Breast epithelium (tissue), 4 donors: ENCODE measurements around the gene NCAPD3. TPM values are rescaled to one million over a fixed set of nuclear protein-coding genes. Genes with fewer than 3 reads are reported as not detected.

Experiments
- DNase-seq, 2 donors: peaks; one replicate each; pipeline ENCODE4 v3.0.0-alpha.2; 2019; ENCODE audit warnings: low spot score in 2 of 2
- H3K27ac ChIP-seq, 2 donors: fragments of 200-600 bp; sonication (generic) in 1 of 2; one replicate each; pipeline ENCODE4 v1.5.1; 2016 to 2019; ENCODE audit warnings: mild to moderate bottlenecking in 1 of 2
- H3K27me3 ChIP-seq, 2 donors: fragments of 200-600 bp; sonication (generic) in 1 of 2; one replicate each; pipeline versions ENCODE4 v1.5.1 to v1.6.0; 2017 to 2019; ENCODE audit warnings: control low read depth in 1 of 2, mild to moderate bottlenecking in 1 of 2
- H3K36me3 ChIP-seq: fragments of 200-600 bp; one replicate; pipeline ENCODE4 v1.5.1; 2019
- H3K4me1 ChIP-seq, 2 donors: fragments of 200-600 bp; sonication (generic); one replicate each; pipeline ENCODE4 v1.5.1; 2016 to 2019; ENCODE audit warnings: control low read depth in 1 of 2
- H3K4me3 ChIP-seq, 3 donors: fragments of 200-600 bp; sonication (generic); 1 replicate in 2 of 3; 2 replicates in 1 of 3; pipeline ENCODE4 v1.5.1; 2016 to 2019; ENCODE audit warnings: mild to moderate bottlenecking in 3 of 3, moderate library complexity in 2 of 3
- H3K9me3 ChIP-seq, 2 donors: fragments of 200-600 bp; sonication (generic) in 1 of 2; one replicate each; pipeline ENCODE4 v1.5.1; 2016 to 2019; ENCODE audit warnings: control low read depth in 1 of 2
- POLR2A ChIP-seq: fragments of 450-650 bp; IDR thresholded peaks from one replicate; pipeline ENCODE4 v1.6.1; 2016; ENCODE audit warnings: antibody characterized with exemption, mild to moderate bottlenecking, moderate library complexity
- POLR2AphosphoS5 ChIP-seq, 3 donors: sonication (generic); formaldehyde crosslinking; IDR thresholded peaks; one replicate each; pipeline ENCODE4 v1.6.1; 2017; ENCODE audit warnings: antibody characterized with exemption in 3 of 3
- intact Hi-C: fragments of 100-400 bp; cut with DNase I; formaldehyde crosslinking; loops from one replicate; pipeline ENCODE4 v1.15.1; 2023; ENCODE audit warnings: low total_unique reads
- total RNA-seq, 3 donors: library from RNA; depleted of rRNA; stranded (reverse); fragments of >200 nt; gene quantifications; one replicate each; pipeline ENCODE4 v1.1.0, GENCODE V29; 2016
- TF ChIP-seq, protein P1 (sequence below), 3 donors: fragments of 450-650 bp; IDR thresholded peaks; one replicate each; pipeline ENCODE4 v1.5.1; 2016 to 2017; ENCODE audit warnings: antibody characterized with exemption in 3 of 3, mild to moderate bottlenecking in 3 of 3, moderate library complexity in 3 of 3

NCAPD3 gene
- total RNA-seq, 3 donors from 2014 or later = 12.0 to 16.5 (median 12.1) TPM

DNA sequence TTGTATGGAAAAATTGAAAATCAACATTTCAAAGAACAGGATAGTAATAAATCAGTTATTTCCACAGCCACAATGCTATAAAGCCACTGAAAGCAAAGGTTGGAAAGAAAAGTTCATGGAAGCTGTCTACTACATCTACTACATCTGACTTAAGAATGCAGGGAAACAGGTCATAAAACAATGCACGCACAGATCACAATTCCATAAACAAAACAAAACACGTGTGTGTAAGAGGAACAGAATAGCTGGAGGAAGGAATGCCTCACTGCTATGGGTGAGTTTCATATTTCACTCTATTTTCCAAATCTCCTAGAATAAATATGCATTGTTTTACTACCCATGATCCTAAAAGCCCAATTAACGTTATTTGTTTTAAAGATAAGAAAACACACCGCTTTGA, 66.3 kb downstream of the NCAPD3 start:
- no peaks in the 10 kb centered on the region for H3K4me1 ChIP-seq
- intact Hi-C loops = loop anchor here (2.0 kb wide), 1 partner anchor 45 kb away; no protein-coding TSS in a partner anchor
- no peak for DNase-seq
- H3K4me3 ChIP-seq = no peak overlapping the region
- no peak for TF ChIP-seq POLR2AphosphoS5 (IDR thresholded peaks at IDR 0.05)
- TF ChIP-seq, protein P1, sequence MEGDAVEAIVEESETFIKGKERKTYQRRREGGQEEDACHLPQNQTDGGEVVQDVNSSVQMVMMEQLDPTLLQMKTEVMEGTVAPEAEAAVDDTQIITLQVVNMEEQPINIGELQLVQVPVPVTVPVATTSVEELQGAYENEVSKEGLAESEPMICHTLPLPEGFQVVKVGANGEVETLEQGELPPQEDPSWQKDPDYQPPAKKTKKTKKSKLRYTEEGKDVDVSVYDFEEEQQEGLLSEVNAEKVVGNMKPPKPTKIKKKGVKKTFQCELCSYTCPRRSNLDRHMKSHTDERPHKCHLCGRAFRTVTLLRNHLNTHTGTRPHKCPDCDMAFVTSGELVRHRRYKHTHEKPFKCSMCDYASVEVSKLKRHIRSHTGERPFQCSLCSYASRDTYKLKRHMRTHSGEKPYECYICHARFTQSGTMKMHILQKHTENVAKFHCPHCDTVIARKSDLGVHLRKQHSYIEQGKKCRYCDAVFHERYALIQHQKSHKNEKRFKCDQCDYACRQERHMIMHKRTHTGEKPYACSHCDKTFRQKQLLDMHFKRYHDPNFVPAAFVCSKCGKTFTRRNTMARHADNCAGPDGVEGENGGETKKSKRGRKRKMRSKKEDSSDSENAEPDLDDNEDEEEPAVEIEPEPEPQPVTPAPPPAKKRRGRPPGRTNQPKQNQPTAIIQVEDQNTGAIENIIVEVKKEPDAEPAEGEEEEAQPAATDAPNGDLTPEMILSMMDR (IDR thresholded peaks at IDR 0.05) = no peak
- no peak for TF ChIP-seq POLR2A
- no peaks in the 10 kb centered on the region for H3K27me3 ChIP-seq
- H3K36me3 ChIP-seq = no peaks in the 10 kb centered on the region
- H3K9me3 ChIP-seq = no peaks in the 10 kb centered on the region
- H3K27ac ChIP-seq = no peak overlapping the region

DNA sequence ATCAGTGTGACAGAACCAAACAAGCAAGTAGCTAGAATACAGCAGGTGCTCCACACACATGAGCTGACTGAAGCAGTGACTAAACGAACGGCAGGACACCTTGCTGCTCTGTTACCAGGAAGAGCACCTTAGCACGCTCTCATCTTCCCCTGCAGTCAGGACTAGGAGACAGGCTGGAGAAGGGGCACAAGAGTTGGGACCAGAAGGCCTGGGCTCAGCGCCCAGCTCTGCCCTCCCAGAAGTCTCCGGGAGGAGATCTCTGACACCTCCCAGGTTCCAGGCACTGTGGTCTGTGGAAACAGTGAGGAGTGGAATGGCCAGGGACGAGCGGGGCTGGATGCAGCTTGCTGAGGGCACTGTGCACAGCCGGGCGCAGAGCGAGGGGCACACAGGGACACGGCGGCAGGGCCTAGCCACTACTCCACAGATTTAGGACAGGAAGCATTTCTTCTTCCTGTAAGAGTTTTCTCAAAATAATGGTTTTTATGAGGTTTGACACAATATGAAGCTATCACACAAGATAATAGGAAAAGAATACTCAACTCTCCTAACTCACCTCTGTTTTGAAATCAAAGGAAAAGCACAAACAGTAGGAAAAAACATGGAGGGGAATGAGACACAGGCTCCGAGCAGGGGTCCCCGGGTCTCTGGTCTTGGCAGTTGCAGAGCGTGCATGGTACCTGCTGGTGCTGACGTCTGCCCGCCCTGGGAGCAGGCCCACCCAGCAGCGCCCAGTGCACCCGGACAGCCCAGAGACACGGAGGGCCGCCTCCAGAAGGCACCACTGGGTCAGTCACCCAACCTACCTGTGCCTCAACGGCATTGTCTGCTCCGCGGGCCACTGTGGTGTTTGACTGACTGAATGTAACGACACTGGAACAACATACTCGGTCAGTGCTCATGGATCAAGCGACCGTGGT, 67.6 kb downstream of the NCAPD3 start:
- no peaks in the 10 kb centered on the region for H3K27me3 ChIP-seq
- H3K4me1 ChIP-seq = no peaks in the 10 kb centered on the region
- intact Hi-C loops = loop anchor here (2.0 kb wide), 1 partner anchor 47 kb away; no protein-coding TSS in a partner anchor
- DNase-seq = no peak
- TF ChIP-seq, protein P1 (IDR thresholded peaks at IDR 0.05) = no peak
- TF ChIP-seq POLR2A (no peak), POLR2AphosphoS5 (IDR thresholded peaks at IDR 0.05) (no peak)
- H3K4me3 ChIP-seq = no peak overlapping the region
- no peaks in the 10 kb centered on the region for H3K36me3 ChIP-seq
- no peak overlapping the region for H3K27ac ChIP-seq
- H3K9me3 ChIP-seq = no peaks in the 10 kb centered on the region

DNA sequence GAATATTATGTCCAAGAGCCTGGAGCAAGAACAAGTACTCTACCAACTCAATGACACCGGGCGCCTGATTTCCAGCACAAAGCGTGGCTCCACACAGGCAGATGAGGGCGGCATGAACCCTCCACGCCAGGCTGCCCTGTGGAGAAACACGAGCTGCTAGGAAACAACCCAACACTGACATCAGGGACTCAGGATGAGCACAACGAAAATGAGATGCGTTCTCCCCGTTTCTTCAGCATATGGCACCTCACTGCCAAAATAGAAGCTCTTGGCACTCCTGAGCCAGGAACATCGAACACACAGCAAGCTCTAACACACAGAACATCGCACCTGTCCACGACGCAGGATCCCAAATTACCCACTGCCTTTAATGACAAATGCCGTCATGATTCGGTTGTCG, 68.3 kb downstream of the NCAPD3 start:
- no peaks in the 10 kb centered on the region for H3K36me3 ChIP-seq
- no peaks in the 10 kb centered on the region for H3K9me3 ChIP-seq
- no peaks in the 10 kb centered on the region for H3K4me1 ChIP-seq
- H3K27ac ChIP-seq = no peak overlapping the region
- no peaks in the 10 kb centered on the region for H3K27me3 ChIP-seq
- no peak for DNase-seq
- TF ChIP-seq POLR2AphosphoS5 (IDR thresholded peaks at IDR 0.05) (no peak), POLR2A (no peak)
- TF ChIP-seq, protein P1 (IDR thresholded peaks at IDR 0.05) = no peak
- intact Hi-C loops = no loop called here
- no peak overlapping the region for H3K4me3 ChIP-seq

DNA sequence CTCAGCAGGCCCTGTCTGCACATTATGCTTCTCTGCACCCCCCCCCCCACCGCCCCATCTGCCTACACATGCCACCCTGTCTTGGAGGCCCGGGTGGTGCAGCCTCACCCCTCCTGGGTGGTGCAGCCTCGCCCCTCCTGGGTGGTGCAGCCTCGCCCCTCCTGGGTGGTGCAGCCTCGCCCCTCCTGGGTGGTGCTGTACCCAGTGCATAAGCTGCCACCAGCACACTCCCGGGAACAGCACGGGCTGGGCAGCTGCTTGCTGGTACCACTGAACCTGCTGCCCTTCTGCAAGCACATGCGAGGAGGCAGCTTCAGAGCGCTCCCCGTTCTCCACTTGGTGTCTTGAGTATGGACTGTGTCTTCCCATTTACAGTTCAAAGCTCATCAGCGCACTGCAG, 69.3 kb downstream of the NCAPD3 start:
- H3K4me3 ChIP-seq = no peak overlapping the region
- TF ChIP-seq, protein P1 (IDR thresholded peaks at IDR 0.05) = no peak
- TF ChIP-seq POLR2AphosphoS5 (IDR thresholded peaks at IDR 0.05) (no peak), POLR2A (no peak)
- no peaks in the 10 kb centered on the region for H3K36me3 ChIP-seq
- intact Hi-C loops = no loop called here
- no peaks in the 10 kb centered on the region for H3K9me3 ChIP-seq
- no peak overlapping the region for H3K27ac ChIP-seq
- H3K4me1 ChIP-seq = no peaks in the 10 kb centered on the region
- no peak for DNase-seq
- H3K27me3 ChIP-seq = no peaks in the 10 kb centered on the region

DNA sequence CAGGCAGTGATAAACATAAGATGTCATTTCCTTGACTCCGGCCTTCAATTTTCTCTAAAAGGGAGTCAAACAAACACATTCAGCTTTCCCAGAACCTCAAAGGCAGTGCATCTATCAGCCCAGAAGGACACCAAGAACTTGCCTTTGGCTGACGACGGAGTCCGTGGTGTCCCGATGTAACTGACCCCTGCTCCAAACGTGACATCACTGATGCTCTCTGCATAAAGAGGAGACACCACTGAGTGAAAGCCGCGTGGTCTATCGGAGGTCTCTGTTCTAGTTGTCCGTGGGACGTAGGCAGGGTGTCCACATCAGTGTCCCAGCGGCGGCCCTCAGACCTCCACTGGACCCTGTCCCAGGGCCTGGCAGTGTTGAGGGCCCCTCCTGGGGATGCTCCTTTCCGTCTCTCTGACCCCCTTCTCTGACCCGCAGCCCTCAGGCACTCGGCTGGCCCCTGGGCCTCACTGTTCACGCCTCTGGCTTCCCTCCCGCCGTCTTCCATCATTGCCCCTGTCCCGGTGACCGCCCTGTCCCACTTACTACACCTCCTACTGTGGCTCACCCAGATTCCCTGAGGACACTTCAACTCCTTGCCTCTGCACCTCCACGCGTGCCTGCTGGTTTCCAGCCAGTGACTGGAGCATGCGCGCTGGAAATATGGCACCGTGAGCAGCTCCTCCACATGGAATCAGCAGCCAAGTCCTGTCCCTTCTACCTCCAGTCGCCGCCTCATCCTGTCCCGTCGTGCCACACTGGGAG, 70.4 kb downstream of the NCAPD3 start:
- intact Hi-C loops = no loop called here
- Histone ChIP-seq H3K36me3 (no peaks in the 10 kb centered on the region), H3K27me3 (no peaks in the 10 kb centered on the region), H3K9me3 (no peaks in the 10 kb centered on the region), H3K27ac (no peak overlapping the region), H3K4me3 (no peak overlapping the region), H3K4me1 (no peaks in the 10 kb centered on the region)
- no peak for DNase-seq
- TF ChIP-seq POLR2AphosphoS5 (IDR thresholded peaks at IDR 0.05) = no peak
- no peak for TF ChIP-seq POLR2A
- TF ChIP-seq, protein P1 (IDR thresholded peaks at IDR 0.05) = no peak
